Ovary (tissue), 9 donors: ENCODE measurements around the gene NSF. TPM values are rescaled to one million over a fixed set of nuclear protein-coding genes. Genes with fewer than 3 reads are reported as not detected.

ENCODE experiments used
- DNase-seq, 5 donors: peaks; one replicate each; pipeline ENCODE4 v3.0.0-alpha.2; 2019 to 2020
- H3K27ac ChIP-seq, 2 donors: fragments of 200-600 bp; one replicate each; pipeline versions ENCODE4 v1.5.1 to v1.8.0; 2019 to 2022
- H3K27me3 ChIP-seq: fragments of 200-600 bp; one replicate; pipeline ENCODE4 v1.8.0; 2022
- H3K36me3 ChIP-seq: fragments of 200-600 bp; sonication (generic); one replicate; pipeline ENCODE4 v1.5.1; 2019
- H3K4me1 ChIP-seq: one replicate; pipeline ENCODE4 v1.8.1; 2013; ENCODE audit warnings: mild to moderate bottlenecking, moderate library complexity; ENCODE audit not compliant: insufficient read depth
- H3K4me3 ChIP-seq: fragments of 200-600 bp; sonication (generic); one replicate; pipeline ENCODE4 v1.5.1; 2017
- H3K9me3 ChIP-seq, 2 donors: fragments of 200-600 bp in 1 of 2; sonication (generic) in 1 of 2; one replicate each; pipeline versions ENCODE4 v1.5.1 to v1.8.1; 2013 to 2019; ENCODE audit warnings: mild to moderate bottlenecking in 1 of 2, moderate library complexity in 1 of 2
- CTCF ChIP-seq, 3 donors: fragments of 450-650 bp in 2 of 3; fragments of 200-600 bp in 1 of 3; IDR thresholded peaks; one replicate each; pipeline versions ENCODE4 v1.5.1 to v1.8.0; 2016 to 2022; ENCODE audit warnings: antibody characterized with exemption in 3 of 3, mild to moderate bottlenecking in 1 of 3
- EP300 ChIP-seq: sonication (generic); formaldehyde crosslinking; IDR thresholded peaks from one replicate; pipeline ENCODE4 v1.6.1; 2017; ENCODE audit warnings: antibody characterized with exemption
- POLR2A ChIP-seq: fragments of 450-650 bp; IDR thresholded peaks from one replicate; pipeline ENCODE4 v1.6.1; 2017; ENCODE audit warnings: antibody characterized with exemption, mild to moderate bottlenecking, moderate library complexity
- WGBS, 3 donors: extraction: QIAGEN DNeasy Blood & Tissue Kit in 1 of 3; methylation state at CpG; one replicate each; pipeline versions ENCODE4 v1.1.5 to v1.1.7; 2013 to 2017; 5-methylcytosine and 5-hydroxymethylcytosine counted together
- intact Hi-C, 4 donors: fragments of 100-400 bp; cut with DNase I; formaldehyde crosslinking; loops; one replicate each; pipeline versions ENCODE4 v1.11.0 to v1.15.1; 2022 to 2023
- polyA plus RNA-seq, 2 donors: library from polyadenylated mRNA; stranded (reverse); fragments of 200-250 nt in 1 of 2; fragments of 350-450 nt in 1 of 2; fragmentation: Illumina TruSeq in 1 of 2; extraction: RNeasy Lipid Tissue Mini Kit (QIAGEN cat#74804) in 1 of 2; gene quantifications; one replicate each; pipeline ENCODE4 v1.2.3, GENCODE V29; 2013 to 2014
- total RNA-seq, 7 donors: library from RNA; depleted of rRNA in 2 of 7; stranded (reverse); fragments of >200 nt in 2 of 7; fragmentation: NEBNext Ultra II Directional in 3 of 7; extraction: Animal tissue kit (Norgen Biotek cat#: 25700) in 3 of 7; gene quantifications; one replicate each; pipeline versions ENCODE4 v1.1.0 to v1.2.4, GENCODE V29; 2016 to 2023
- donor health status: DM: no; HTN: no; CAD: no; lungs with moderate emphysema.
- donor health status: DM: no; HTN: no; CAD: no.
- donor health status: Bipolar disorder and iron deficiency.
- donor health status: DM: yes; HTN: yes; CAD: no.
- donor health status: DM: no; HTN: no; CAD: no.
- donor health status: DM: yes; HTN: yes; CAD: no.

NSF gene
- total and polyA plus RNA-seq, 9 donors, result 6.6 to 33.3 (median 19.6) TPM

- no peak for DNase-seq
- no peaks in the 10 kb centered on the region for H3K27me3 ChIP-seq
- H3K36me3 ChIP-seq, result no peaks in the 10 kb centered on the region
- H3K9me3 ChIP-seq, result no peaks in the 10 kb centered on the region
- H3K27ac ChIP-seq, result no peak overlapping the region
- intact Hi-C loops, result no loop called here
- no peak for TF ChIP-seq CTCF (IDR thresholded peaks at IDR 0.05)
- TF ChIP-seq POLR2A, result no peak
- no peak for TF ChIP-seq EP300
- no peak overlapping the region for H3K4me3 ChIP-seq
- WGBS, 3 donors, result 91 to 96% (median 93%) methylated on average over 4 of the region's 4 CpGs
- no peaks in the 10 kb centered on the region for H3K4me1 ChIP-seq
Observed at GRCh38 chr17:46717999-46718398, 127.5 kb downstream of the NSF start.

GRCh38 chr17:46719891-46720290 is 129.4 kb downstream of the NSF start:
- no peak overlapping the region for H3K27ac ChIP-seq
- H3K9me3 ChIP-seq, result no peaks in the 10 kb centered on the region
- 33 to 49% (median 36%) methylated on average over 3 of the region's 3 CpGs for WGBS, 3 donors
- DNase-seq, result no peak
- no peaks in the 10 kb centered on the region for H3K27me3 ChIP-seq
- no peak overlapping the region for H3K4me3 ChIP-seq
- H3K4me1 ChIP-seq, result no peaks in the 10 kb centered on the region
- intact Hi-C loops, result no loop called here
- no peaks in the 10 kb centered on the region for H3K36me3 ChIP-seq
- TF ChIP-seq CTCF (IDR thresholded peaks at IDR 0.05) (no peak), POLR2A (no peak), EP300 (no peak)

GRCh38 chr17:46720408-46720807 is 129.9 kb downstream of the NSF start:
- H3K27ac ChIP-seq, result no peak overlapping the region
- DNase-seq, result no peak
- no peaks in the 10 kb centered on the region for H3K4me1 ChIP-seq
- TF ChIP-seq CTCF (IDR thresholded peaks at IDR 0.05) (no peak), POLR2A (no peak), EP300 (no peak)
- no peaks in the 10 kb centered on the region for H3K9me3 ChIP-seq
- H3K27me3 ChIP-seq, result no peaks in the 10 kb centered on the region
- intact Hi-C loops, result no loop called here
- no peak overlapping the region for H3K4me3 ChIP-seq
- no peaks in the 10 kb centered on the region for H3K36me3 ChIP-seq
- WGBS, 3 donors, result 21 to 25% (median 24%) methylated on average over 5 of the region's 5 CpGs

- Histone ChIP-seq H3K9me3 (no peaks in the 10 kb centered on the region), H3K4me1 (no peaks in the 10 kb centered on the region), H3K27ac (no peak overlapping the region), H3K27me3 (no peaks in the 10 kb centered on the region), H3K36me3 (no peaks in the 10 kb centered on the region), H3K4me3 (no peak overlapping the region)
- intact Hi-C loops, result no loop called here
- no peak for DNase-seq
- 63 to 76% (median 69%) methylated on average over 7 of the region's 7 CpGs for WGBS, 3 donors
- TF ChIP-seq POLR2A (no peak), CTCF (IDR thresholded peaks at IDR 0.05) (no peak), EP300 (no peak)
Observed at GRCh38 chr17:46722662-46723285, 132.3 kb downstream of the NSF start.
